ENCODE measurements around the gene KCNMA1.

Gene KCNMA1

DNA sequence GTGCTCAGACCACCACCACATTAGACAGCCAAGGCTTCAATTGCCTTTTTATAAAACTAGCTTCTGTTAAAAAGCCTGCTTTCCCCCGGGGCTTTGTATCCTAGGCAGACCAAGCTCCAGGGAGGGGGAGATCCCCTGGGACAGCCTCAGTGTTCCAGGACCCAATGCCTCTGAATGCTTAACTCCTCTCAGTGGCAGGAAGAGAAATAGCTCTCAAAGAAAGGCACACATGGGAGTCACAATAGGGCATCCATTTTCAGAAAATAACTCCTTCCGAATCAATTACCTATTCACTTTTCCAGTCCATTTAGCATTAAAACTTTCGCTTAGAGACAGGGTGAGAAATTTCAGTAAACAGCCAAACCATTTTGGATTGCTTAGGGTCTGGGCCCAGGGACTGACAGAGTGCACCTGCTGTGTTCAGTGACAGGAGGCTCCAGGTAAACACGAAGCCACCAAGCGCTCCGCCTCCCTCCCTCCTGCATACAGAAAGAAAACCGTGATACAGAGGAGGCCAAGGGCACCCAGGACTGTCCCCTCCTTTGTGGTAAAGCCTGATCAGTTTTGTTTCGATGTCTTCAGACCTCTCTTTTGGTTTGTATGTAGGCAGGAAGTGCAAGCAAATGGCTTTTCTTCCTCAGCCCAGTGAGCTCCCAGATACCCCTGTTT lies 599.7 kb downstream of the KCNMA1 start:
- no peak for DNase-seq (ENCODE audit: low read depth)

- DNase-seq (ENCODE audit: low read depth), result no peak
These were observed 600.4 kb downstream of the KCNMA1 start for GRCh38 chr10:77036993-77037734.

DNA sequence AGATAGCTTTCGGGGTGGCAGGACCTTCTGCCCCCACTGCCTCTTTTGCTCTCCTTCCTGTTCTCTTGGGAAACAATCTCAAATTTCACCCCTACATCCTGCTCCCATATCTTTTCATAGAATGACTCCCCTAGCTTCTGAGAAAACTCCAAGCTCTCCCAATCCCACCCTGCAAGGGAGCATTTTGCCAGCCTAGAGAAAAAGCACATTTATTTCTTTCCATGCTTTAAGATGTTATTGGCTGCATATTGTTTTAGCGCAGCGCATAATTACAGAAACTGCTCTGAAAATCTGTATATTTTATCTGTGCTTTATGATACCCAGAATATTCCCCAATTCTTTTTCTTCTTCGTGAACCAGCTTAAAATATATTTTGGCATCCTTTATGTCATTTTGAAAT lies 601.3 kb downstream of the KCNMA1 start:
- DNase-seq (ENCODE audit: low read depth), result no peak

DNA sequence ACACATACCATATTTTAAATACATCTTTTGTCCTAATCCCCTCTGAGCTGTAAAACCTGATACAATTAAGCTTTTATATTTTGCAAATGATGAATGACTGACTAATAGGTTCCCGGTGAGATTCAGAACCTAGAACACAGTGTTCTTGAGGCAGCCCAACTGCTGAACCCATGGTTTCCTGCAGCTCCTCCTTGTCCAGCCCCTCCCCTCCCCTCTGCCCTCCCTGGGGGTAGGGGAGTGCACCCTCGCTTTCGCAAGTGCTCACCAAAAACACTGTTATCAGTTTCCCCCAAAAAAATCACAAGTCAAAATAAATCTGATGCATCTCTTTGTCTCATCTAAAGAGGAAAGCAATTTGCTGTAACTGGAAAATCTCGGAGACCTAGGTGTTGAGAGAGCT lies 602.8 kb downstream of the KCNMA1 start:
- no peak for DNase-seq (ENCODE audit: low read depth)

- DNase-seq (ENCODE audit: low read depth), result no peak
These were observed 603.4 kb downstream of the KCNMA1 start for GRCh38 chr10:77034240-77034639.

DNA sequence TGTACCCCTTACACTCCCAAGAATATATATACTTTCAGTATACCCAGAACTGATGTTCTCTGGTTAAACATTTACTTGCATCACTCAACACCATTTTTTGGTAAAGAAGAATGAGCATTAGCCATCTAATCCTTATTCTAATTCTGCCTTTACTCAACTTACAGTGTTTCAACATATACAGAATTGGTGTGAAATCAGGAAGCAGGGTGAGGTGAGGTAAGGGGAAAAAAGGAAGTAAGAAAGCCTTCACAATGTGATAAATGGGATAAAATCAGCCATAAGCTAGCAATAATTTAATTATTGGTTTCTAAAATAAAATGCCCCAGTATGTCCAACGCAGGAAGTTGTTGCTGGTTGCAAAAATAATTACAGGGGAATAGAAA lies 605.4 kb downstream of the KCNMA1 start:
- DNase-seq (ENCODE audit: low read depth), result no peak

- no peak for DNase-seq (ENCODE audit: low read depth)
These were observed 605.9 kb downstream of the KCNMA1 start for GRCh38 chr10:77031531-77032187.

DNA sequence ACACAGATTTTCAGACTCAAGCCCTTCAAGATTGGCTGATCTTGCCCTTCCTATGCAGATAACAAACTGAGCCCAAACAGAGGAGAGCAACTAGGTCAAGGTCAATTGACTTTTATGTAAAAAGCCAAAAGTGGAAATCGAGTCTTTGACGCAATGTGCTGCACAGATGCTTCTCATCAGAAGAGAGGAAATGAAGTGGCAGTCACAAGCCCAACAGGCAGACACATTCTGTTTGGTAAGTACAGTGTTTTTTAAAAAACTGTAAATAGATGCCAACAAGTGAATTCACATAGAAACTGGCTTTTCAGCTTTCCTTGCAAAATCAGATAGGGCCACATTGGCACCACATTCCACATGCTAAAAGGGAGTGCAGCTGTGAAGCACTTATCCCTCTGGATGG lies 606.6 kb downstream of the KCNMA1 start:
- no peak for DNase-seq (ENCODE audit: low read depth)

DNA sequence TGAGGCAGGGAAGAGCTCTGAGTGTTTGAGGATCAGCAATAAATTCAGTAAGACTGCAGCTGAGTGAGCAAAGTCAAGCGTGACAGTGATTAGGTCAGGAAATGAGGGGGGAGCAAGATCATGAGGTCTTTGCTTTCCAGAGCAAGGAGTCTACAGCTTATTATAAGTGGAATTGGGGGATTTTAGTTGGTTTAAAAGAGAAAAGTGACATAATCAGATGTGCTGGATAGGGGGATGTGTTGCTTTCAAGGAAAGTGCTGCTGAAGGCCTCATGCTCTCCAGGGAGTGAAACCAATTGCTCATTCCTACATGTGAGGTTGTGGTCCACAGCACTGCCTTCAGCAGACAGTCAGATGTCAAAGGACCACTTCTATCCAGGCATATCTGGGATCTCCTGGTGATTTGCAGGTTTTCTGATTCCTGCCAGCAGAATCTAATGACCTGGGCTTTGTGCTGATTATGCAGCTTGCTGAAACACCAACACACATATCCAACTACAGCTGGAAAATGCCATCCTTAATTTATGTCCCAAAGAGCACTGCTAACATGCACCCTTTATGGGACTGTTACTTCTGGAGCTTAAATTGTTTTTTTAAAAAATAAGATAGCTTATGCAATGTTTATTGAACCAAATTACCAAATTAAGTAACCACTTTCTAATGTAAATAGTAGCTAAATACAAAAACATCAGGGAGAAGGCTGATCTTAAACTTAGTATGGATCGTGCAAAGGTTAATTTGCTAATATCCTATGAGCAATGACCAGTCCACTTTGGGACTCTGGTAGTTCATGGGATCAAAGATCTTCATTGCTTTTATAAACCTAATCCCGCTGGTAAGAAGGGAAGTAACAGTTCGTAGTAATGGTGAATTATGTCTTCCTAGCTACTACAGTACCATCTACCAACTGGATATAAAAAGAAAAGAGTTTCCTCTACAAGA lies 607.6 kb downstream of the KCNMA1 start:
- no peak for DNase-seq (ENCODE audit: low read depth)

- no peak for DNase-seq (ENCODE audit: low read depth)
These were observed 609.6 kb downstream of the KCNMA1 start for GRCh38 chr10:77028042-77028441.

GRCh38 chr10:77027576-77027975 lies 610.0 kb downstream of the KCNMA1 start:
- DNase-seq (ENCODE audit: low read depth), result no peak

- no peak for DNase-seq (ENCODE audit: low read depth)
These were observed 610.5 kb downstream of the KCNMA1 start for GRCh38 chr10:77027141-77027540.

DNA sequence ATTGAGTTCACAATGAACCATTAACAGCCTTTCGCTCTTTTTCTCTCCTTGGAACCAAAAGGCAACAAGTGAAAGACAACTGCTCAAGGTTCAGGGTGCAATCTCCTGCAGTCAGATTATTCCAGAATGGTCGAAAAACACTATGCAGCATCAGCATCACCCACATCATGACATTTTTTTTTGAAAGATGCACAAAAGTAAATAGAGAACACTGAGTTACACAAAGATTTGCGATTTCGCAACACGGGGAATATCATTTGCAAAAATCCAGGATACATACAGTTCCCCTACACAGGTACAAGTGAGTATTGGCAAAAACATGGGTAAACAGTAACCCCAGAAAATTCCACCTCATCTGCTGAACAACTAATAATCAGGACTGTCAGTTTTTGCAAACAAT lies 611.5 kb downstream of the KCNMA1 start:
- no peak for DNase-seq (ENCODE audit: low read depth)

- DNase-seq (ENCODE audit: low read depth), result no peak
These were observed 613.1 kb downstream of the KCNMA1 start for GRCh38 chr10:77024461-77024860.

GRCh38 chr10:77023396-77023795 lies 614.2 kb downstream of the KCNMA1 start:
- DNase-seq (ENCODE audit: low read depth), result no peak

- no peak for DNase-seq (ENCODE audit: low read depth)
These were observed 614.9 kb downstream of the KCNMA1 start for GRCh38 chr10:77022671-77023070.

- DNase-seq (ENCODE audit: low read depth), result no peak
These were observed 615.6 kb downstream of the KCNMA1 start for GRCh38 chr10:77021966-77022490.

GRCh38 chr10:77020426-77021040 lies 617.1 kb downstream of the KCNMA1 start:
- DNase-seq (ENCODE audit: low read depth), result no peak

- DNase-seq (ENCODE audit: low read depth), result no peak
These were observed 620.8 kb downstream of the KCNMA1 start for GRCh38 chr10:77016855-77017254.

GRCh38 chr10:77016278-77016815 lies 621.3 kb downstream of the KCNMA1 start:
- DNase-seq (ENCODE audit: low read depth), result no peak

DNA sequence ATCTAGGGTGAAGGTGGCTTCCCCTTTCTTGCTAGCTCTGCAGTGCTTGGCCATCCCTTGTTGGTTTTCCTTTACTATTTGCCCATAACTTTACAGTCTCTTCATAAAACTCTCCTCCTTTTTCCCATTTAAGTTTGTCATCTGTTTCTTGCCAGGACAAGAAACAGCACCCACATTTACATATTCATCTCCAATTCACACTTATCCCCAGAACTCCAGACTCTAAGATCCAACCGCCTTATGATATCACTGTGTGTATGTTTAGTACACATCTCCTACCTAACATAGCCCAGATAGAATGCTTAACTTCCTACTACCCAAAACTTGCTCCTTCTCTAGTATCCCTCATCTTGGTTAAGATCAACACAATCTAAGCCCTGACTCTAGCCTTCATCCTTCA lies 622.2 kb downstream of the KCNMA1 start:
- DNase-seq (ENCODE audit: low read depth), result no peak

Measured in stimulated activated CD8-positive, alpha-beta memory T cell treated with anti-CD3 and anti-CD28 coated beads, Interleukin-12 subunit alpha, Interleukin-12 subunit beta, amount 100 ng/mL, for 1 hour (primary cell).